Body of pancreas (tissue), 4 donors: ENCODE measurements around the gene MTREX.

ENCODE experiments used
- CTCF ChIP-seq, 7 experiments: fragments of 450-650 bp in 4 of 7; fragments of 200-600 bp in 3 of 7; sonication (generic) in 3 of 7; IDR thresholded peaks; one replicate each; pipeline ENCODE4 v1.5.1; 2016 to 2019; ENCODE audit warnings: antibody characterized with exemption in 7 of 7
- POLR2A ChIP-seq, 3 donors: fragments of 450-650 bp; IDR thresholded peaks; one replicate each; pipeline ENCODE4 v1.6.1; 2016; ENCODE audit warnings: antibody characterized with exemption in 3 of 3, mild to moderate bottlenecking in 2 of 3

- TF ChIP-seq CTCF (IDR thresholded peaks at IDR 0.05) (no peak), POLR2A (IDR thresholded peaks at IDR 0.05) (no peak)
Measured at GRCh38 chr5:55416306-55416705, 108.5 kb downstream of the MTREX start.
